Measurements from ENCODE around the gene DLST.

DLST gene

GRCh38 chr14:74881431-74882102 lies at the start of gene DLST:
Gene DLST, plus strand, starts transcription at chr14:74881916. Its CDS starts 38 bp downstream, at chr14:74881954.
- peak; percentile 92 for ATAC-seq
- peak; percentile 63 for TF ChIP-seq TSHZ2 (CRISPR knock-in tag; IDR thresholded peaks at IDR 0.05)
- no peak for TF ChIP-seq ZNF8 (CRISPR knock-in tag; IDR thresholded peaks at IDR 0.05)
- TF ChIP-seq CSDC2 (CRISPR knock-in tag; IDR thresholded peaks at IDR 0.05), result no peak
- TF ChIP-seq CREB5 (CRISPR knock-in tag; IDR thresholded peaks at IDR 0.05; ENCODE audit: low read depth), result no peak
- no peak for TF ChIP-seq PATZ1 (CRISPR knock-in tag; IDR thresholded peaks at IDR 0.05; ENCODE audit: borderline replicate concordance)
- TF ChIP-seq ZFP3 (CRISPR knock-in tag; IDR thresholded peaks at IDR 0.05), result peak; percentile 86
- 0 out of 2 replicates have a peak, but pooled peaks have one; percentile 15 for TF ChIP-seq GLIS3 (CRISPR knock-in tag; IDR thresholded peaks at IDR 0.05)
- TF ChIP-seq SNAI2 (CRISPR knock-in tag; IDR thresholded peaks at IDR 0.05), result no peak
- no peak for TF ChIP-seq TCF4 (CRISPR knock-in tag; IDR thresholded peaks at IDR 0.05; ENCODE audit: borderline replicate concordance)
- TF ChIP-seq OSR1 (CRISPR knock-in tag; IDR thresholded peaks at IDR 0.05), result no peak
- TF ChIP-seq ISL1 (CRISPR knock-in tag; IDR thresholded peaks at IDR 0.05), result no peak
- no peak for TF ChIP-seq ZNF70 (CRISPR knock-in tag; IDR thresholded peaks at IDR 0.05)

- ATAC-seq, result no peak
- TF ChIP-seq ZFP30 (CRISPR knock-in tag; IDR thresholded peaks at IDR 0.05) (no peak), ZNF8 (CRISPR knock-in tag; IDR thresholded peaks at IDR 0.05) (no peak), ZC3H10 (CRISPR knock-in tag; IDR thresholded peaks at IDR 0.05) (no peak), PPARA (CRISPR knock-in tag; IDR thresholded peaks at IDR 0.05; ENCODE audit: borderline replicate concordance) (no peak)
Observed at GRCh38 chr14:74832849-74833248, 48.9 kb upstream of the DLST start.

- TF ChIP-seq, protein P1, sequence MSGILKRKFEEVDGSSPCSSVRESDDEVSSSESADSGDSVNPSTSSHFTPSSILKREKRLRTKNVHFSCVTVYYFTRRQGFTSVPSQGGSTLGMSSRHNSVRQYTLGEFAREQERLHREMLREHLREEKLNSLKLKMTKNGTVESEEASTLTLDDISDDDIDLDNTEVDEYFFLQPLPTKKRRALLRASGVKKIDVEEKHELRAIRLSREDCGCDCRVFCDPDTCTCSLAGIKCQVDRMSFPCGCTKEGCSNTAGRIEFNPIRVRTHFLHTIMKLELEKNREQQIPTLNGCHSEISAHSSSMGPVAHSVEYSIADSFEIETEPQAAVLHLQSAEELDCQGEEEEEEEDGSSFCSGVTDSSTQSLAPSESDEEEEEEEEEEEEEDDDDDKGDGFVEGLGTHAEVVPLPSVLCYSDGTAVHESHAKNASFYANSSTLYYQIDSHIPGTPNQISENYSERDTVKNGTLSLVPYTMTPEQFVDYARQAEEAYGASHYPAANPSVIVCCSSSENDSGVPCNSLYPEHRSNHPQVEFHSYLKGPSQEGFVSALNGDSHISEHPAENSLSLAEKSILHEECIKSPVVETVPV (CRISPR knock-in tag; IDR thresholded peaks at IDR 0.05), result no peak
- TF ChIP-seq SNAI2 (CRISPR knock-in tag; IDR thresholded peaks at IDR 0.05), result no peak
- TF ChIP-seq ZC3H10 (CRISPR knock-in tag; IDR thresholded peaks at IDR 0.05), result no peak
- TF ChIP-seq ARNTL (CRISPR knock-in tag; IDR thresholded peaks at IDR 0.05; ENCODE audit: borderline replicate concordance, low read depth), result no peak
- TF ChIP-seq BACH2 (CRISPR knock-in tag; IDR thresholded peaks at IDR 0.05; ENCODE audit: borderline replicate concordance), result no peak
- TF ChIP-seq ZFP3 (CRISPR knock-in tag; IDR thresholded peaks at IDR 0.05), result no peak
- TF ChIP-seq TCF4 (CRISPR knock-in tag; IDR thresholded peaks at IDR 0.05; ENCODE audit: borderline replicate concordance), result no peak
- TF ChIP-seq ZFP30 (CRISPR knock-in tag; IDR thresholded peaks at IDR 0.05), result no peak
- no peak for TF ChIP-seq TOX (CRISPR knock-in tag; IDR thresholded peaks at IDR 0.05; ENCODE audit: borderline replicate concordance)
- TF ChIP-seq ESRRG (CRISPR knock-in tag; IDR thresholded peaks at IDR 0.05), result no peak
- no peak for TF ChIP-seq ZNF70 (CRISPR knock-in tag; IDR thresholded peaks at IDR 0.05)
- no peak for TF ChIP-seq ZNF565 (CRISPR knock-in tag; conservative IDR thresholded peaks at IDR 0.05; ENCODE audit: low read depth)
- TF ChIP-seq ZNF8 (CRISPR knock-in tag; IDR thresholded peaks at IDR 0.05), result no peak
- TF ChIP-seq RARB (CRISPR knock-in tag; IDR thresholded peaks at IDR 0.05), result no peak
- no peak for TF ChIP-seq CREB5 (CRISPR knock-in tag; IDR thresholded peaks at IDR 0.05; ENCODE audit: low read depth)
- no peak for TF ChIP-seq POU6F1 (CRISPR knock-in tag; IDR thresholded peaks at IDR 0.05; ENCODE audit: borderline replicate concordance, low read depth)
Observed at GRCh38 chr14:74834692-74835392, 46.9 kb upstream of the DLST start.

More at GRCh38 chr14:74834692-74835392, 46.9 kb upstream of the DLST start:
- peak; percentile 47 for ATAC-seq

All from SK-N-SH treated with all-trans-retinoic acid at 6 μM for 48 hours (cell line).